ENCODE results near the gene IDH3G. TPM values are rescaled to one million over a fixed set of nuclear protein-coding genes. Genes with fewer than 3 reads are reported as not detected.

IDH3G gene
- total RNA-seq, 1 experiment from 2014 or later, result 43.2 TPM

- no peaks in the 10 kb centered on the region for H3K27me3 ChIP-seq (ENCODE audit: insufficient read depth, low read length)
- H3K27me3 Mint-ChIP-seq (ENCODE audit: low read depth), result peaks cover 2% of the 10 kb centered on the region; the same call in 1 of the 2 replicates
- no peak overlapping the region for H2AFZ ChIP-seq (ENCODE audit: low read length)
- H3K27ac Mint-ChIP-seq, result no peak overlapping the region
- DNase-seq, result no peak
- no CpG with 5 or more reads among the region's 14 CpGs for WGBS (ENCODE audit: extremely low coverage, insufficient read length, low lambda C conversion rate)
- no peak overlapping the region for H2BK15ac ChIP-seq (ENCODE audit: low read depth, low read length)
- H2BK120ac ChIP-seq (ENCODE audit: low read depth, low read length, poor library complexity, severe bottlenecking), result no peak overlapping the region
- peaks cover 8% of the 10 kb centered on the region for H3K9me3 ChIP-seq (ENCODE audit: control insufficient read depth, low read depth, low read length)
- H3K36me3 Mint-ChIP-seq (ENCODE audit: insufficient read depth in 1 of 3, low read depth in 3 of 3), result peaks cover 12 to 28% (median 17%) of the 10 kb centered on the region in 3 experiments; a peak in 6 of 7 replicates
- H3K4me1 ChIP-seq (ENCODE audit: insufficient read depth, low read length), result no peaks in the 10 kb centered on the region
- no peak overlapping the region for H3K14ac ChIP-seq (ENCODE audit: insufficient read depth, low read length)
- no peak overlapping the region for H4K91ac ChIP-seq (ENCODE audit: insufficient read length, low read depth, low read length)
- no peak overlapping the region for H3K4me2 ChIP-seq (ENCODE audit: insufficient read depth, insufficient read length, low read length)
- no peak overlapping the region for H4K8ac ChIP-seq (replicated peaks; ENCODE audit: insufficient read length, low read depth, low read length)
- no peak overlapping the region for H3K27ac ChIP-seq (ENCODE audit: insufficient read length, low read depth, low read length)
- no peak overlapping the region for H2BK12ac ChIP-seq (ENCODE audit: insufficient read length, low read depth, low read length)
- no peak overlapping the region for H3K18ac ChIP-seq (ENCODE audit: insufficient read length, low read depth, low read length)
- H3T11ph ChIP-seq (ENCODE audit: low read length), result no peak overlapping the region
- no peak for TF ChIP-seq CTCF (conservative IDR thresholded peaks at IDR 0.05)
- H3K4me3 Mint-ChIP-seq, result no peak overlapping the region
- no peak overlapping the region for H4K5ac ChIP-seq (ENCODE audit: insufficient read length, low read depth, low read length)
- H3K4ac ChIP-seq (ENCODE audit: low read depth, low read length), result no peak overlapping the region
- no peak overlapping the region for H3K56ac ChIP-seq (ENCODE audit: insufficient read length, low read depth, low read length)
- peaks cover 4 to 8% of the 10 kb centered on the region in 2 experiments for H3K4me1 Mint-ChIP-seq
- H2BK5ac ChIP-seq (ENCODE audit: insufficient read length, low read length), result no peak overlapping the region
- no peak overlapping the region for H3K23ac ChIP-seq (ENCODE audit: insufficient read length, low read depth, low read length)
- no peaks in the 10 kb centered on the region for H4K20me1 ChIP-seq (ENCODE audit: control insufficient read depth, insufficient read depth, insufficient read length)
- no peak overlapping the region for H3K9ac ChIP-seq (ENCODE audit: extremely low read depth, insufficient read length, low read length)
- no peak overlapping the region for H2BK20ac ChIP-seq (ENCODE audit: low read depth, low read length, poor library complexity, severe bottlenecking)
- no peaks in the 10 kb centered on the region for H3K23me2 ChIP-seq (ENCODE audit: insufficient read length, low read depth, low read length, poor library complexity, severe bottlenecking)
- no peaks in the 10 kb centered on the region for H3K79me1 ChIP-seq (ENCODE audit: insufficient read depth, low read depth, low read length, poor library complexity, severe bottlenecking)
- H3K9me3 Mint-ChIP-seq, result peaks cover 41 to 66% of the 10 kb centered on the region in 2 experiments
- no peak overlapping the region for H2AK5ac ChIP-seq (ENCODE audit: insufficient read length, low read length)
- no peaks in the 10 kb centered on the region for H3K79me2 ChIP-seq (ENCODE audit: insufficient read depth, low read length)
Observed at GRCh38 chrX:153782871-153783270, 11.3 kb downstream of the IDH3G start.

All from H9 (cell line).